ENCODE results near the gene CDYL2. TPM values are rescaled to one million over a fixed set of nuclear protein-coding genes. Genes with fewer than 3 reads are reported as not detected.

Gene CDYL2
- polyA plus RNA-seq, 3 donors = 0.76 to 2.8 (median 1.9) TPM

DNA sequence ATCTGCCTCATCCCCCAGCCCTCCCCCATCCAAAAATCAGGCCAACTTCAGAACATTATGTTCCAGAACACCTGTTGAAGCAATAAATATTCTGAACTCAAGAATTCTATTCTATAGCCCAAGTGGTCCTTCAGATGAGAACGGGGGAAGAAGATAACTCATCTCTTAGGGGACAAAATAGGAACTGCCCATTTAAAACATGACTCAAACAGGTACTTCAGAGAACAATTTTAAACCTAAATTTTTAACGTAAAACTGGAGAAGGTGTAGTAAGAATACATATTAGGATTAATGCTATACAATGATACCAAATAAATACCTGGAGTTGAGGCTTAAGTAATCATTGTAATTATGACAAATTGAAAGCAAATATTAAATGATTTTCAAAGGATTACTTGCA is 112.1 kb downstream of the CDYL2 start:
- no peak overlapping the region for H3K27ac ChIP-seq (ENCODE audit: low read depth, low read length)
- 82 to 91% (median 87%) methylated on average over 2 of the region's 2 CpGs for WGBS, 3 donors

DNA sequence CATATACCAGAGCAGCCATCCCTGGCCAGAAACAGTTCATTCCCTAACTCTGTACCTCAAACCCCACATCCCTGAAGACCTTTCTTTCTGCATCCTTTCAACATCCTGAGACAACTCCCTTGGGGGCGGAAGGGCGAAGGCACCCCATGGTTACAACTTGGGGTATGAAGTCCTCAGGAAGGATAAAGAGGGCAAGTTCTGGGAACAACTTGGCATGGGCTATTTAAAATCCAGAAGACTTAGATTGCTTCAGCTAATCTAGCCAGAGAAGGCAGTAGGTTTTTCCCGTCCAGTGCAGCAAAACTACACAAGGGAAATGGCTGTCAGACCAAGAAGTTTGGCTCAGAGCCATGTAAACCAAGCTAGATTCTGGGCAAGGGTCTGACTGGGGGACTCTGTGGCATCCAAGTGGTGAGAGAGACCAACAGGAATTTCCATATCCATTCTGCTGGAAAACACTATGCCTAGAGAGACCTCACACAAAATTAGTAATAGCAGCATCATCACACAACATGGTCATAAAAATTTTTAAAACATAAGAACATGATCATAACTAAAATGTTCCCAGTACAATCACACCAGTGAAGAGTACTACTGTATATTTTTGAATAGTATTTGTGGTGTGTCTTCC is 113.2 kb downstream of the CDYL2 start:
- H3K27ac ChIP-seq (ENCODE audit: low read depth, low read length) = no peak overlapping the region
- 86 to 98% (median 88%) methylated on average over 3 of the region's 3 CpGs for WGBS, 3 donors

DNA sequence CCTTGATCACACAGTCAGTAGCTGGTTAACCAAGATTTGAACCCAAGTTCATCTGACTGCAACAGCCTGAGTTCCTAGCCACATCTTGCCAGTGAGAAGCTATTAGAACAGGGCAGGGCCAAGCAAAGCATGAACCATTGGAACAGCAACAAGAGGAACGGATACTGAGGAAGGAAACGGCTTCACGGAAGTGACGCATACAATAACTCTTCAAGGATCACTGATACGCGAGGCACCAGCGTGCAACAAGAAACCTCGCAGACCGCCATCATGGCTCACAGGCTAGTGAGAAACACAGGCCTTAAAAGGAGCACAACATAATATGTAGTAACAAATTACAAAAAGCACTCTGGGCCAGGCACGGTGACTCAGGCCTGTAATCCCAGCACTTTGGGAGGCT is 114.9 kb downstream of the CDYL2 start:
- WGBS, 3 donors = 66 to 84% (median 70%) methylated on average over 10 of the region's 10 CpGs
- H3K27ac ChIP-seq (ENCODE audit: low read depth, low read length) = no peak overlapping the region

DNA sequence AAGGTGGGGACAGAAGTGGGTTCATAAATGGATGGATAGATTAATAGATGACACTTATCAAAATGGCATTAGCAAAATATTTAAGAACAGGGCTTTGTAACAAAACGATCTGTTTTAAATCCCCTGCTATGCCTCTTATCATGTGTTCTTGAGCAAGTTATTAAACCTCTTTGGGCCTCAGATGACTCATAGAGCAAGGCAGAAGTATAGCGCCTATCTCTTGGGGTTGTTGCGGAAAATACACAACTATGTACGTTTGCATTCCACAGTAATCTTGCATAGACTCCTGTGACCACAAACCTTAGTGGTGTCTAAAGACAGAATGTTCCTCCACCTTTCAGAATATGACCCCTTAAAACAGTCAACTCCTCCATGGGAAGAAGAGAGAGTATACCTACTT is 116.8 kb downstream of the CDYL2 start:
- 77 to 90% (median 84%) methylated on average over 4 of the region's 4 CpGs for WGBS, 3 donors
- H3K27ac ChIP-seq (ENCODE audit: low read depth, low read length) = no peak overlapping the region

DNA sequence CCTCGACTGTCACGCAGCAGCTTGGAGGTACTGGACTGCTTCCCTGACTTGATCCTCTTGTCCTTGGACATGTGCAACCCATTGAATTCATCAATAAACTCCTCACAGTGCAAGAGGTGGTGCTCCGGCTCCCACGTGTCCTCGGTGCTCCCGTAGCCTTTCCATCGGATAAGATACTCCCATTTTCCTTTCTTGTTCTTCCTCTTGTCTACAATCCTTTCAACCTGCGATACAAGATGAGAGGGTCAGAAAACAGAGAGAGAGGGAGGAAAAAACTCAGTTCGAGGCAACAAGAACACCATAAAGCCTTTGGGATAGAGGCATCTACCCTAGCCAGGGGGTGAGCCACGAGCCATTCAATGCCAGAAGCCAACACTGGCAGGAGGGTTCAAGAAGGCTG is 119.5 kb downstream of the CDYL2 start:
- H3K27ac ChIP-seq (ENCODE audit: low read depth, low read length) = no peak overlapping the region
- 86 to 90% (median 87%) methylated on average over 10 of the region's 10 CpGs for WGBS, 3 donors

DNA sequence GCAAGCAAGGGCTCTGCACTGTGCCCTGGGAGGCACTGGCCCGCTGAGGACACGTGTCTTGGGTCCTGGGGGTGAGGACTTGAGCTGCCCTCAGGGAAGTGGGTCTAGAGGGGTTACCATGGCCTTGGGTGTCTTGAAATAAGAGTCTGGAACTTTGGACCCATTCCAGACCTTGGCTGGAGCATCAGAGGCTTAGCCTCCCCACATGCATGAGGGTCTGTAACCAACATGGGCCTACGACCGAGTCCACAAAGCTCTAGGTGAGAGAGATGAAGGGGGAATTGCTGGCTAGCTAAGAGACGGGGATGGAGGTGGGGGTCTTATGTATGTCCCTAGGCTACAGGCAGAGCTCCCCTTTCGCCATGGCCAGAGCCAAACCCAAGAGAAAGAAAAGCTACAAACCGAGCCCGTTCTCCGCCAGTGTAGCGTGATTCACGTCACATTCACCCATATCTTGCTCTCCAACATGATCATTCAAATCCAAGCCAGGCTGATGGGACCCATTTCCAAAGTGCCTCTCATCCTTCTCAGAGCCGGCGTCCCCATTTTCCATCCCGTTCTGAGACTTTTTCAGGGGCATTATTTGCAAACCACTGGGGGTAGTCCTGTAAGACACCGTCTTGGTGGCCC is 120.1 kb downstream of the CDYL2 start:
- 96 to 97% (median 97%) methylated on average over 15 of the region's 15 CpGs for WGBS, 3 donors
- H3K27ac ChIP-seq (ENCODE audit: low read depth, low read length) = no peak overlapping the region

DNA sequence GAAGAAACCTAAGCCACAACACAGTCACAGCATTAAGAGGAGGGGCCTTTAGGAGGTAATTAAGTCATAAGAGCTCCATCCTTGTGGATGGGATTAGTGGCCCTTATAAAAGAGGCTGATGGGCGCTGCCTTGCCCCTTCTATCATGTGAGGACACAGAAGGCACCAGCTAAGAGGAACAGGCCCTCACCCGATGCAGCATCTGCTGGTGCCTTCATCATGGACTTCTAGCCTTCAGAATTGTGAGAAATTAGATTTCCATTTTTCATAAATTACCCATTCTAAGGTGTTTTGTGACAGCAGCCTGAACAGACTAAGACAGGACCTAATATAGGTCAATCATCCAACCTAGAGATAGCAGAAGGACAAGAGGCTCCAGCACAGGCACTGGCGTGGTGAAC is 120.8 kb downstream of the CDYL2 start:
- 93 to 100% (median 97%) methylated on average over 3 of the region's 3 CpGs for WGBS, 3 donors
- H3K27ac ChIP-seq (ENCODE audit: low read depth, low read length) = no peak overlapping the region

DNA sequence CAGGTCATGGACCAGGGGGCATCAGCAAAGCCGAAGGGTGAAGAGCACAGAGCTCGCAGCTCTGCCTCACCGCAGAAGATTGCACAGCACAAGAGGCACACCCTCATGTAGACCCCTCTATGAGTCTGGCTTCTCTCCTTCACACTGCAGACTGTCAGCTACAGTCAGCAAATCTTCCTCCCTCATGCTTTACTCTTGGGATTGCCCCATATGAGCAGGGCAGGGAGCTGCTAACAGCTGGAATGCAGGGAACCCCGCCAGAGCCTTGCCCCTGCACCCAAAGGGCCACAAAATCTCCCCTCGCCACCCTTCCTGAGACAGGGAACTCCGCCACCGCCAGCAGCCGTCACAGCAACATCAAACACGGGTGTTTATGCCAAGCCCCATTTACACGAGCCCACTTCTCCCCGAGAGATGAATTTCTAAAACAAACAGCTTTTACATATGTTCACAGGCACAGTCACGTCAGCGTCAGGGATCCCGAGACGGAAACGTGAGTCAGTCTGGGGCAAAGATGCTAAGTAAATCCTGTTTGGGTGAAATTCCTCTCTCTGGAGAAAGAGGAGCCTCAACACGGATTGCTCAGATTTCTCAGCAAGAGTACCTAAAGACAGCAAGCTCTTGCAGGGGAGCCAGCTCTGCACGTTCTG is 121.9 kb downstream of the CDYL2 start:
- WGBS, 3 donors = 82 to 90% (median 86%) methylated on average over 18 of the region's 18 CpGs
- H3K27ac ChIP-seq (ENCODE audit: low read depth, low read length) = no peak overlapping the region

DNA sequence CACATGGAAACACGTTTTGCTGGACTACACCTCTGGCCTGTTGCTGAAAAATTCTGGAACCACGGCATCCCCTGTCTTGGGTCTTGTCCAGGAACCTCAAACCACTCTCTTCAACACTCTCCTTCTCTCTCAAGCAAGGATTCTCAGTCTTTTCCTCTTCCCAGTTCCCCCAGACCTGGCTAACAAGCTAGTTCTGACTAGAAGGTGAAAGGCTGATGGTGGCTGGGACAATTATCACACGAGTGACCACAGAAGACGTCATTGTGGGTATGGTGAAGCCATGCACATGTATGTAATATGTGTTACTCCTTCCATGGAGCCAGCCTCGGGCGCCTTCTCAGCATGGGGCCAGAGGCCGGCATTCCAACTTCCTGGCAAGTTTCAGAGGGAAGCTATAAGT is 123.0 kb downstream of the CDYL2 start:
- 90 to 91% (median 91%) methylated on average over 7 of the region's 7 CpGs for WGBS, 3 donors

DNA sequence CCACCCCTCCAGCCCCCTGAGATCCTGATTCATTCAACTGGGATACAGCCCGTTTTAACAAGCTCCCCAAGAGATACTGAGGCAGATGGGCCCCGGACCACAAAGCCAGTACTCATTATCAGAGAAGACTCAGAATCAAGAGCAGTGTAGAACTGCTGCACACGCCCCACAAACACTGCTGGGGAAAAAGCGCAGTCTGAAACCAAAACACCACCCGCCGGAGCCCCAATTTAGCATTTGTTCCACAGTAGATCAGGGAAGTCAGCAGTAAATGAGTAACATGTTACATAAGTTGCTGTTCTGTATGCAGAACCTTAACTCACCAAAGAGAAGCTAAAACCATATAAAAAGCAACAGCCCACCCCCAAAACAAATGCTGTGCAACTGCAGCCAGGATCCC is 123.6 kb downstream of the CDYL2 start:
- no peak overlapping the region for H3K27ac ChIP-seq (ENCODE audit: low read depth, low read length)
- WGBS, 3 donors = 93% methylated on average over 6 of the region's 6 CpGs

More for the DNA sequence above, 123.0 kb downstream of the CDYL2 start:
- H3K27ac ChIP-seq (ENCODE audit: low read depth, low read length) = no peak overlapping the region

DNA sequence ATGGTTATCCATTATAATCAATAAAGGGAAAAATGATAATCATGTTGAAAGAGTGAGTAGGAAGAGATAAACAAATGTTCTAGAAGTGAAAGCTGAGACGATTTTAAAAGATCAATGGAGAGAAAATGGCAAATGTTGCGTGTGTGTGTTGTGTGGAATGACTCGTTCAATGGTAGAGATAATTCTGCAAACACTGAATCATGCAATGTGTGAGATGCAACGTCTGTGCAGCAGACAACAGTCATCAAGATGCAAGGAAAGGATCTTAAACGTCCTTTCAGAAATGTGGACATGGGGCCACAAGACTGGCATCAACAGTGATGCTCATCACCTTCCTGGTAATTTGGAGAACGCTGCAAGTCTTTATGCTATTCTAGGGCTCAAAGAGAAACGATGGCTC is 124.4 kb downstream of the CDYL2 start:
- WGBS, 3 donors = 75 to 90% (median 89%) methylated on average over 7 of the region's 7 CpGs
- H3K27ac ChIP-seq (ENCODE audit: low read depth, low read length) = no peak overlapping the region

DNA sequence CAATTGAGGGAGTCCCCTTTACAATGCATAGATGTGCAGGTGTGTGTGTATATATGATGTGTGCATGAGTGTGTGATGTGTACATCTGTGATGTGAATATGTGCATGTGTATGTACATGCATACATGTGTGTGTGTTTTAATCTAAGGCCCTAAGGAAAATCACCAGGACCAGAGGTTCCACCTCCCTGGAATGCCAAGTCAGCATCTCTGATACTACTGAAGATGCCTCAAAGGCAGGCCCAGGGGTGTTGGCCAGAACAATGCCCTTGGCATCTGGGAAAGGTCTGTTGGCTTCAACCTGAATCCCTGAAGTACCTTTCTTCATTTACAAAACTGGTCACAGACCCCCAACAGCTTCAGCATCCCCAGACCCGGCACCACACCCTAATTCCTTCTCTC is 129.5 kb downstream of the CDYL2 start:
- WGBS, 3 donors = 88 to 100% (median 92%) methylated on average over 1 of the region's 1 CpG

DNA sequence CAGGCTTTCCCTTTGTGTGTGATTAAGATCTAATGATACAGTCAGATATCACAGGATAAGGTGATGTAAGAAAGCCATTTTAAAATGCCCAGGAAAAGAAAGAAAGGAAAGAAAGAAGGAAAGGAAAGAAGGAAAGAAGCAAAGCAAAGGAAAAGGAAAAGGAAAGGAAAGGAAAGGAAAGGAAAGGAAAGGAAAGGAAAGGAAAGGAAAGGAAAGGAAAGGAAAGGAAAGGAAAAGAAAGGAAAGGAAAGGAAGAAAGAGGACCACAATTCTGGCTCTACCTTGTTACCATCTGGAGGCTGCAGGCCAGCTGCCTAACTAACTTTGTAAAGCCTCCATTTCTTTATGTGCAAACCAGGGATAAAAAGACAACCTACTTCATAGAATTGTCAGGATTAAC is 132.0 kb downstream of the CDYL2 start:
- H3K27ac ChIP-seq (ENCODE audit: low read depth, low read length) = no peak overlapping the region

More for the DNA sequence above, 129.5 kb downstream of the CDYL2 start:
- H3K27ac ChIP-seq (ENCODE audit: low read depth, low read length) = no peak overlapping the region

DNA sequence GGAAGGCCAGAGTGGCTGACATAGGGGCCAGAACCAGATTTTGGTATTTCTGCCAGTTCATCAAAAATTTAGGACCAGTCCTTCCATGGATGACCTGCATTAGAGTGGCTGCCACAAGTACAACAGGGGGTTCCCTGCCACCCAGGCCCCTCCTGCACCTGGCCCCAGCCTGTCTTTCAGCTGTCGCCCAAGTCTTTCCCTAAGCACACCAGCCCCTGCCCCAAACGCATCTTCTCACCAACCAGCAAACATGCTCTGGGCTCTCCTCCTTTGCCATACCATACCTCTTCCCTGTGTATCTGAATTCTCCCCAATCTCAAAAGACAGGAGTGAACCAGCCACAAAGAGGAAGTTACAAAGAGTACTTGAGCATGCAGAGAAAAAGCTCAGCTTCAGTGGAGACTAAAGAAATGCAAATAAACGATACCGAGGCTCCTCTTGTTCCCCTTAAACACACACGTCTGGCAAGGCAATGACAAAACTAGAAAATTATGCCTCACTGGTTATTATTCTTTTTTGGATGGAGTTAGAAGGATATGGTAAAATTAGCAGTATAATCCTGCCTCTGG is 133.0 kb downstream of the CDYL2 start:
- WGBS, 3 donors = 50 to 76% (median 61%) methylated on average over 5 of the region's 5 CpGs
- H3K27ac ChIP-seq (ENCODE audit: low read depth, low read length) = no peak overlapping the region

DNA sequence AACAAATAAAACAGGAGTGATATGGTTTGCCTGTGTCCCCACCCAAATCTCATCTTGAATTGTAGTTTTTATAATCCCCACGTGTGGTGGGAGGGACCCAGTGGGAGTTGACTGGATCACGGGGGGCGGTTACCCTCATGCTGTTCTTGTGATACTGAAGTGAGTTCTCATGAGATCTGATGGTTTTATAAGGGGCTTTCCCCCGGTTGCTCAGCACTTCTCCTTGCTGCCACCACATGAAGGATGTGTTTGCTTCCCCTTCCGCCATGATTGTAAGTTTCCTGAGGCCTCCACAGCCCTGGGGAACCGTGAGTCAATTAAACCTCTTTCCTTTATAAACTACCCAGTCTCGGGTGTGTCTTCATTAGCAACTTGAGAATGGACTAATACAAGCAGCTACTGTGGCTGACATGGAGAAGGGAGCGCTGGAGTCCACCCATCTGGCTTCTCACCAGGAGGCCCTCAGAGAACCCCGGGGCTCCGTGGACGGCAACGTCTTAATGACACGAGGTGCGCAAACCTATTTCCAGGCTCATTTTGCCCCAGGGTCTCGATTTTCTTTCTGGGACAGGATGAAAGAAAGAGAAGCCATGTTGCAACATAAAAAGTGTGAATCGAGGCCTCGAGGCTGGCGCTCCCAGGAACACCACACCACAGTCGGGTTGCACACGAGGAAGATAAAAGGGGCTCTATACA is 134.1 kb downstream of the CDYL2 start:
- H3K27ac ChIP-seq (ENCODE audit: low read depth, low read length) = no peak overlapping the region
- WGBS, 3 donors = 86 to 92% (median 87%) methylated on average over 20 of the region's 20 CpGs

DNA sequence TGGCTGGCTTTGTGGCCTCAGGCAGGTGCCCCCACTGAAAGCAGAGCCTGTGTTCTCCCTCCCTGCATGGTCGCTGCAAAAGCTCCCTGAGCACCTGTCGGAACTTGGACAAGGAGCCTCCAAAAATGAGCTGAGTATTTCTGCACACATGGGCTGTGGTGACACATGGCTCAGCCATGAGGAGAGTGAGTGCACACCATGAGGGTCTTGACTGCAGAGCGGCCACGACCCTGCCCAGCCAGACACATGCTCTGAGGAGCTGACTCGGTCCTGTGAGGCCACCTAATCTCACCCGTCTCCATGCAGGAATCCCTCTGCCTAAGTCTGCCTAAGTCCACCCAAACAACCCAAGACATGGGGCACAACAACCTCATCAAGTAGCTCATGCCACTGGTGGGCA is 134.7 kb downstream of the CDYL2 start:
- 91 to 95% (median 92%) methylated on average over 6 of the region's 6 CpGs for WGBS, 3 donors
- no peak overlapping the region for H3K27ac ChIP-seq (ENCODE audit: low read depth, low read length)

DNA sequence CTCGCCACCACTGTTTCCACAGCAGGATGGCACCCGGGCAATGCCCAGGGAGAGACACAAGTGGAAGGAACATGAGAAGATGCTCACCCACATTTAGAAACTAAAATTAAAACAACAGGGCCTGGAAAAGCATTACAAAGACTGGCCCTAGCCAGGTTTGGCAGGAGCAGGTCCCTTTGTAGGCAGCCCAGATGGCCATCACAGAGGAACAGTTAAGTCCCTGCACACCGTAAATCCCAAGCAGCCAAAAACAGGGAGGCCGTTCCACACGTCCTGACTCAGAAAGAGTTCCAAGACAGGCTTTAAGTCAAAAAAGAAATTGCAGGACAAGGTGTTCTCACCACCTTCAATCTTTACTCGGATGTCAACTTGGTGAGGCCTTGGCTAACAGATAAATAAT is 136.5 kb downstream of the CDYL2 start:
- 92 to 93% (median 93%) methylated on average over 6 of the region's 6 CpGs for WGBS, 3 donors
- H3K27ac ChIP-seq (ENCODE audit: low read depth, low read length) = no peak overlapping the region

DNA sequence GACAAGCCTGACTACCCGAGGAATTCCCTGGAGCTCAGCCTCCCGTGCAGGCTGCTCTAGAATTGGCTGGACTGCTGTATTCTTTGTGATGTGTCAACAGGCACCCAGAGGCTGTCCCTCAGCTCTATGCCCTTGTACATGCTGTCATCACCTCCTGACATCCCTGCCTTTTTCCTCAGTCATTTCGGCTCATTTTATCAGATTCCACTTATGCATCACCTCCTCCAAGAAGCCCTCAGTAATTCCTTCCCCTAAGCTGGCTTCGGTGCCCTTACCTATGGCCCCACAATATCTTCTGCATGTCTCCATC is 137.2 kb downstream of the CDYL2 start:
- H3K27ac ChIP-seq (ENCODE audit: low read depth, low read length) = no peak overlapping the region
- 71 to 77% (median 72%) methylated on average over 4 of the region's 4 CpGs for WGBS, 3 donors

All from adipose tissue (tissue), 3 donors.